Endodermal cell (in vitro differentiated cells): ENCODE results near the gene C11orf21. TPM values are rescaled to one million over a fixed set of nuclear protein-coding genes. Genes with fewer than 3 reads are reported as not detected.

ENCODE experiments used
- DNase-seq: peaks from one replicate; pipeline ENCODE4 v3.0.0-alpha.2; 2017
- H3K27ac ChIP-seq: 2 replicates; pipeline ENCODE4 v1.5.1; 2013; ENCODE audit warnings: mild to moderate bottlenecking, low read depth, low read length, moderate library complexity
- H3K27me3 ChIP-seq: 2 replicates; pipeline ENCODE4 v1.6.1; 2013; ENCODE audit warnings: mild to moderate bottlenecking, low read length, moderate library complexity; ENCODE audit not compliant: insufficient read depth, control insufficient read depth, poor library complexity, severe bottlenecking
- H3K36me3 ChIP-seq: 2 replicates; pipeline ENCODE4 v1.7.0; 2013; ENCODE audit warnings: mild to moderate bottlenecking, low read length, moderate library complexity; ENCODE audit not compliant: control insufficient read depth, insufficient read depth
- H3K4me1 ChIP-seq: one replicate; pipeline ENCODE4 v1.7.0; 2013; ENCODE audit warnings: low read length; ENCODE audit not compliant: control insufficient read depth, insufficient read depth
- H3K4me3 ChIP-seq: 2 replicates; pipeline ENCODE4 v1.5.1; 2013; ENCODE audit warnings: mild to moderate bottlenecking, low read length, moderate library complexity
- H3K9ac ChIP-seq: 2 replicates; pipeline ENCODE4 v1.6.1; 2013; ENCODE audit warnings: mild to moderate bottlenecking, low read length, moderate library complexity; ENCODE audit not compliant: poor library complexity, severe bottlenecking; ENCODE audit errors: extremely low read depth
- H3K9me3 ChIP-seq: 2 replicates; pipeline ENCODE4 v1.6.1; 2013; ENCODE audit warnings: mild to moderate bottlenecking, low read length, moderate library complexity; ENCODE audit not compliant: control insufficient read depth
- H3K27ac Mint-ChIP-seq: 2 replicates; pipeline ENCODE4 v1.8.0; 2020; ENCODE audit warnings: mixed read lengths
- H3K27me3 Mint-ChIP-seq: 2 replicates; pipeline ENCODE4 v1.8.0; 2021; ENCODE audit warnings: mild to moderate bottlenecking, mixed read lengths; ENCODE audit not compliant: insufficient read depth
- H3K36me3 Mint-ChIP-seq: 2 replicates; pipeline ENCODE4 v1.8.0; 2020; ENCODE audit warnings: low read depth, mixed read lengths
- H3K4me1 Mint-ChIP-seq: 2 replicates; pipeline ENCODE4 v1.8.0; 2020; ENCODE audit warnings: mixed read lengths
- H3K4me3 Mint-ChIP-seq: 2 replicates; pipeline ENCODE4 v1.8.0; 2020; ENCODE audit warnings: mild to moderate bottlenecking, moderate library complexity, mixed read lengths
- H3K9me3 Mint-ChIP-seq: 2 replicates; pipeline ENCODE4 v1.8.0; 2020; ENCODE audit warnings: mild to moderate bottlenecking, mixed read lengths
- WGBS, 2 experiments: methylation state at CpG; one replicate each; pipeline versions ENCODE4 v1.1.5 to v1.1.7; 2013; ENCODE audit warnings: missing lambda C conversion rate in 2 of 2, mixed read lengths in 1 of 2; ENCODE audit not compliant: insufficient coverage in 1 of 2, insufficient read length in 1 of 2; 5-methylcytosine and 5-hydroxymethylcytosine counted together
- total RNA-seq, 2 donors: library from RNA; stranded (reverse); fragmentation: NEBNext Ultra II Directional in 1 of 2; extraction: Animal tissue kit (Norgen Biotek cat#: 25700) in 1 of 2; gene quantifications; 2 replicates in 1 of 2; 3 replicates in 1 of 2; pipeline ENCODE4 v1.2.1, GENCODE V29; 2021
- TF ChIP-seq, protein P1 (sequence below): fragments of 200-600 bp; sonication (generic); conservative IDR thresholded peaks from 2 replicates; pipeline ENCODE4 v1.5.0; 2021; ENCODE audit warnings: antibody characterized with exemption, mild to moderate bottlenecking

The C11orf21 gene
- total RNA-seq, 2 donors from 2014 or later = 0.20 TPM; not detected in 1

DNA sequence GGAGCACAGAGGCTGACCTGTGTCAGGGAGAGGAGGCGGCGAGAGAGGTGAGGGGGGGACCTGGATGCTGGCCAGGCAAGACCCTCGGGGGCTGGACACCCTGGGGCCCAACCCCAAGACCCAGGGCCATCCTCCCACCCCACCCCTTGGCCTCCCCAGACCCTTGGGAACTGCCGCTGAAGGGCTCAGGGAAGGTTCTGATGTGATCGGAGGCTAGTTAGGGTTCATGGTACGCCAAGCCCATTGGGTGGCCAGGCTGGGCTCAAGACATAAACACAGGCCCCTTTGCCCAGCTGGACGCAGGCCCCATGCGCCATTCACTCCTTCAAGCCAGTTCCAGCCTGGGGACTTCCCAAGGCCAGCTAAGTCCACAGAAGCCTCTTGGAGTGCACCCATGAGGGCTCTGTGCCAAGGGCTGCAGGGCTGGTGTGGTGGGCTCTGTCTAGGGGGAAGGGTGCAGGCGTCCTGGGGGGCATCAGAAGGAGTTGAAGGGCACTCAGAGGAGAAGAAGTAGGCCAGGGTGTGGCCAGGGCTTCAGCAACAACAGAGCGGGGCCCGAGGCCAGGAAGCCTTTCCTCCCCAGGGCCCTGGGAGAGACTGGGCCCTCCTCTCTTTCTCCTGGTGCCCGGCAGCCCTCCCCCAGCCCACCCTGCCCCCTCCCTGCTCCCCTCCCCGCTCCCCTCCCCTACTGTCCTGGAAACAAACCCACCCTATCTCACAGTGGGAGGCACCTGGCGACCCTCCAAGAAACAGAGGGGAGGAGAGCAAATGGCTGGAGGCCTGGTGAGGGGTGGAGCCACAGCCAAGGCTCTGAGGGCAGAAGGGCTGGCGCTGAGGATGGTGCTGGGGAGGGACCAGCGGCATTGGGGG lies 13.0 kb upstream of the C11orf21 start:
- H3K27ac Mint-ChIP-seq = no peak overlapping the region
- H3K36me3 Mint-ChIP-seq = no peaks in the 10 kb centered on the region
- H3K27me3 Mint-ChIP-seq = peaks cover 2% of the 10 kb centered on the region
- no peak for DNase-seq
- no peak overlapping the region for H3K4me3 ChIP-seq
- no peaks in the 10 kb centered on the region for H3K9me3 ChIP-seq
- WGBS, 2 experiments = 85 to 95% methylated on average over 4 to 14 of the region's 16 CpGs
- H3K36me3 ChIP-seq = no peaks in the 10 kb centered on the region
- TF ChIP-seq, protein P1, sequence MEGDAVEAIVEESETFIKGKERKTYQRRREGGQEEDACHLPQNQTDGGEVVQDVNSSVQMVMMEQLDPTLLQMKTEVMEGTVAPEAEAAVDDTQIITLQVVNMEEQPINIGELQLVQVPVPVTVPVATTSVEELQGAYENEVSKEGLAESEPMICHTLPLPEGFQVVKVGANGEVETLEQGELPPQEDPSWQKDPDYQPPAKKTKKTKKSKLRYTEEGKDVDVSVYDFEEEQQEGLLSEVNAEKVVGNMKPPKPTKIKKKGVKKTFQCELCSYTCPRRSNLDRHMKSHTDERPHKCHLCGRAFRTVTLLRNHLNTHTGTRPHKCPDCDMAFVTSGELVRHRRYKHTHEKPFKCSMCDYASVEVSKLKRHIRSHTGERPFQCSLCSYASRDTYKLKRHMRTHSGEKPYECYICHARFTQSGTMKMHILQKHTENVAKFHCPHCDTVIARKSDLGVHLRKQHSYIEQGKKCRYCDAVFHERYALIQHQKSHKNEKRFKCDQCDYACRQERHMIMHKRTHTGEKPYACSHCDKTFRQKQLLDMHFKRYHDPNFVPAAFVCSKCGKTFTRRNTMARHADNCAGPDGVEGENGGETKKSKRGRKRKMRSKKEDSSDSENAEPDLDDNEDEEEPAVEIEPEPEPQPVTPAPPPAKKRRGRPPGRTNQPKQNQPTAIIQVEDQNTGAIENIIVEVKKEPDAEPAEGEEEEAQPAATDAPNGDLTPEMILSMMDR = no peak
- no peak overlapping the region for H3K4me3 Mint-ChIP-seq
- H3K27ac ChIP-seq = no peak overlapping the region
- H3K4me1 ChIP-seq = no peaks in the 10 kb centered on the region
- H3K9me3 Mint-ChIP-seq = peaks cover 3% of the 10 kb centered on the region
- H3K4me1 Mint-ChIP-seq = peaks cover 2% of the 10 kb centered on the region
- no peak overlapping the region for H3K9ac ChIP-seq
- H3K27me3 ChIP-seq = no peaks in the 10 kb centered on the region

DNA sequence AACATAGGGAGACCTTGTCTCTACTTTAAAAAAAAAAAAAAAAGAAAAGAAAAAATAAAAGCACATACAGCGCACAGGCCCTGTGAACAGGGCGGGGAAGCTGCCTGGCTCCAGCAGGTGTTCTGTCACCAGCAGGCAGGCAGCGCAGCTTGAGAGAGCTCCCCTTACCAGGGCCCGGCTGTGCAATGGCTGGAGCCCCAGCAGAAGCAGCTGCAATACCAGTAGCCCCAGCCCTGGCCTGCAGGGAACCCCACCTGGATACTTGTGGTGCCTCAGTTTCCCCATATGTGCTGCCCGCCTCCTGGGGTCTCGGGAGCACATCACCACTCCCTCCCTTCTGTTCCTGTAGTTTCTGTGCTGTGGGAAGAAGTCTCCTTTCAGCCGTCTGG lies 12.4 kb upstream of the C11orf21 start:
- no peak overlapping the region for H3K9ac ChIP-seq
- peaks cover 2% of the 10 kb centered on the region for H3K27me3 Mint-ChIP-seq
- H3K27ac ChIP-seq = no peak overlapping the region
- H3K4me3 Mint-ChIP-seq = no peak overlapping the region
- H3K36me3 ChIP-seq = no peaks in the 10 kb centered on the region
- H3K9me3 Mint-ChIP-seq = peaks cover 3% of the 10 kb centered on the region
- no peak overlapping the region for H3K4me3 ChIP-seq
- H3K4me1 Mint-ChIP-seq = peaks cover 2% of the 10 kb centered on the region
- H3K9me3 ChIP-seq = no peaks in the 10 kb centered on the region
- H3K27ac Mint-ChIP-seq = no peak overlapping the region
- no peaks in the 10 kb centered on the region for H3K4me1 ChIP-seq
- WGBS, 2 experiments = 91 to 93% methylated on average over 5 to 6 of the region's 7 CpGs
- H3K27me3 ChIP-seq = no peaks in the 10 kb centered on the region
- no peak for DNase-seq
- no peaks in the 10 kb centered on the region for H3K36me3 Mint-ChIP-seq
- TF ChIP-seq, protein P1 = no peak

DNA sequence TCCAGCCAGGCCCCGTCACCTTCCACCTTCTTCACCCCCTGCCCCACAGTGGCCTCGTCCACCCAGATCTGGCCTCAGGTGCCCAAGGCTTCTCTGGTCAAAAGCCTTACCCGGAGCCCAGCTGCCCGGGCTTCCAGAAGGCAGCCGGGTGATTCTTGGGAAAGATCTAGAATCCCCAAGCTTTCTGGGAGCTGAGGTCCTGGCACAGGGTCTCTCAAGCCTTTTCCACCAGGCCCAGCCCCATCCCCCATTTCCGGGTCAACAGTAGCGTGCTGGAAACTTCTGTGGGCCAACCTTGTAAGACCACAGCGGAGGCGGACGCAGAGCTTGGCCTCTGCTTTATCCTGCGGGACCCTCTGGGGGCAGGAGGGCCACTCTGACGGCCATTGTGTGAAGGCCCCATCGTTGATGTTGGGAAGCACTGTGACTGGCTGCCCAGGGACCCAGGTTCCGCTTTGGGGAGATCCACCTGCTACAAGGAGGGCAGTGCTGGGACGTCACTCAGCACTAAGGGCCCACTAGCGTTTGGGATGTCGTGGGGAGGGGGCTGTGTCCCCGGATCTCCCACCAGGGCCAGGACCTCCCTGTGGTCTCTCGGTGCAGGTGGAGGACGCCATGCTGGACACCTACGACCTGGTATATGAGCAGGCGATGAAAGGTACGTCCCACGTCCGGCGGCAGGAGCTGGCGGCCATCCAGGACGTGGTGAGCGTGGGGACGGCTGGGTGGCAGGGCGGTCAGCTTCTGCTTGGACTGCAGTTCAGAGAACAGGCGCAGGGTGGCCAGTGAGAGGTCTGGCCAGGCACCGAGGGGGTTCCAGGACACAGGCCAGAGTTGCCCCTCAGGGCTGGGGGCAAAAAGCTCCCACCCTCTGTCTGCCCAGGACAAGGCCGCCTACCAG lies 11.6 kb upstream of the C11orf21 start:
- Mint-ChIP-seq H3K27ac (no peak overlapping the region), H3K4me3 (no peak overlapping the region), H3K27me3 (peaks cover 2% of the 10 kb centered on the region), H3K36me3 (no peaks in the 10 kb centered on the region), H3K4me1 (peaks cover 2% of the 10 kb centered on the region), H3K9me3 (peaks cover 3% of the 10 kb centered on the region)
- no peak for DNase-seq
- no peak overlapping the region for H3K27ac ChIP-seq
- TF ChIP-seq, protein P1 = no peak
- WGBS, 2 experiments = 92 to 93% methylated on average over 25 to 34 of the region's 34 CpGs
- H3K27me3 ChIP-seq = no peaks in the 10 kb centered on the region
- H3K4me3 ChIP-seq = no peak overlapping the region
- no peaks in the 10 kb centered on the region for H3K9me3 ChIP-seq
- no peaks in the 10 kb centered on the region for H3K4me1 ChIP-seq
- no peak overlapping the region for H3K9ac ChIP-seq
- H3K36me3 ChIP-seq = no peaks in the 10 kb centered on the region
